Uterus (tissue), 4 donors: ENCODE data around the gene KIF5B. TPM values are rescaled to one million over a fixed set of nuclear protein-coding genes. Genes with fewer than 3 reads are reported as not detected.
"Not testable (repeated sequence)": the region's sequence is repeated elsewhere in the genome, so short reads cannot be mapped to it uniquely, and the experiment has no call there.

Source experiments
- DNase-seq, 2 donors: peaks; one replicate each; pipeline ENCODE4 v3.0.0-alpha.2; 2019 to 2020
- H3K27ac ChIP-seq, 2 donors: fragments of 200-600 bp; sonication (generic); 1 replicate in 1 of 2; 2 replicates in 1 of 2; pipeline ENCODE4 v1.5.1; 2016 to 2018
- H3K27me3 ChIP-seq, 2 donors: fragments of 200-600 bp; sonication (generic); one replicate each; pipeline ENCODE4 v1.5.1; 2018 to 2019; ENCODE audit warnings: control low read depth in 1 of 2
- H3K36me3 ChIP-seq, 2 donors: fragments of 200-600 bp; sonication (generic); one replicate each; pipeline ENCODE4 v1.5.1; 2019; ENCODE audit warnings: control low read depth in 1 of 2
- H3K4me1 ChIP-seq, 2 donors: fragments of 200-600 bp; sonication (generic); one replicate each; pipeline ENCODE4 v1.5.1; 2018 to 2019; ENCODE audit warnings: control low read depth in 1 of 2
- H3K4me3 ChIP-seq, 2 donors: fragments of 200-600 bp; sonication (generic); 1 replicate in 1 of 2; 2 replicates in 1 of 2; pipeline ENCODE4 v1.5.1; 2018 to 2019; ENCODE audit warnings: mild to moderate bottlenecking in 1 of 2
- H3K9me3 ChIP-seq, 2 donors: fragments of 200-600 bp; sonication (generic); one replicate each; pipeline ENCODE4 v1.5.1; 2019; ENCODE audit warnings: control low read depth in 1 of 2
- CTCF ChIP-seq, 4 experiments: fragments of 200-600 bp in 2 of 4; fragments of 450-650 bp in 2 of 4; sonication (generic) in 2 of 4; IDR thresholded peaks; one replicate each; pipeline ENCODE4 v1.5.1; 2016 to 2019; ENCODE audit warnings: antibody characterized with exemption in 4 of 4, mild to moderate bottlenecking in 2 of 4, moderate library complexity in 1 of 4
- POLR2A ChIP-seq, 2 donors: fragments of 450-650 bp; IDR thresholded peaks; one replicate each; pipeline ENCODE4 v1.6.1; 2016; ENCODE audit warnings: antibody characterized with exemption in 2 of 2, mild to moderate bottlenecking in 1 of 2, moderate library complexity in 1 of 2
- intact Hi-C: fragments of 100-400 bp; cut with DNase I; formaldehyde crosslinking; loops from one replicate; pipeline ENCODE4 v1.15.1; 2023; ENCODE audit warnings: low total_unique reads
- total RNA-seq, 4 donors: library from RNA; depleted of rRNA in 3 of 4; stranded (reverse); fragments of >200 nt in 3 of 4; gene quantifications; one replicate each; pipeline versions ENCODE4 v1.1.0 to v1.2.4, GENCODE V29; 2014 to 2023
- donor health status: DM: yes; HTN: yes; CAD: no.

The KIF5B gene
- total RNA-seq, 4 donors from 2014 or later: 84.0 to 156 (median 106) TPM

DNA sequence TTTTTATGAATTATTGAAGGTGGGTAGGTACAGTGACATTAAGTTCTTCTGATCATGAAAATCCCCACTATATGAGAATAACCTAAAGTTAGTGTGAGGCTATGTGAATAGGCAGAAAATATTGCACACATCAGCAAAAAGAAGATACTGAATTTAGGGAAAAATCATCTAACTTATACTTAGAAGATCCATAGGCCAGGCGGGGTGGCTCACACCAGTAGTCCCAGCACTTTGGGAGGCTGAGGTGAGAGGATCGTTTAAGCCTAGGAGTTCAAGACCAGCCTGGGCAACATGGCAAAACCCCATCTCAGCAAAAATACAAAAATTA is 78.1 kb downstream of the KIF5B start:
- no peak overlapping the region for H3K4me3 ChIP-seq
- no peaks in the 10 kb centered on the region for H3K36me3 ChIP-seq
- no peak overlapping the region for H3K27ac ChIP-seq
- intact Hi-C loops: no loop called here
- H3K4me1 ChIP-seq: no peaks in the 10 kb centered on the region
- H3K9me3 ChIP-seq: no peaks in the 10 kb centered on the region
- TF ChIP-seq POLR2A (IDR thresholded peaks at IDR 0.05) (no peak), CTCF (IDR thresholded peaks at IDR 0.05) (no peak)
- DNase-seq: no peak
- no peaks in the 10 kb centered on the region for H3K27me3 ChIP-seq

- TF ChIP-seq CTCF (IDR thresholded peaks at IDR 0.05) (no peak), POLR2A (IDR thresholded peaks at IDR 0.05) (no peak)
- Histone ChIP-seq H3K36me3 (no peaks in the 10 kb centered on the region), H3K27ac (no peak overlapping the region), H3K4me1 (no peaks in the 10 kb centered on the region), H3K27me3 (no peaks in the 10 kb centered on the region), H3K9me3 (no peaks in the 10 kb centered on the region), H3K4me3 (no peak overlapping the region)
- DNase-seq: no peak
- intact Hi-C loops: no loop called here
These were observed 78.6 kb downstream of the KIF5B start for GRCh38 chr10:31977440-31978155.

DNA sequence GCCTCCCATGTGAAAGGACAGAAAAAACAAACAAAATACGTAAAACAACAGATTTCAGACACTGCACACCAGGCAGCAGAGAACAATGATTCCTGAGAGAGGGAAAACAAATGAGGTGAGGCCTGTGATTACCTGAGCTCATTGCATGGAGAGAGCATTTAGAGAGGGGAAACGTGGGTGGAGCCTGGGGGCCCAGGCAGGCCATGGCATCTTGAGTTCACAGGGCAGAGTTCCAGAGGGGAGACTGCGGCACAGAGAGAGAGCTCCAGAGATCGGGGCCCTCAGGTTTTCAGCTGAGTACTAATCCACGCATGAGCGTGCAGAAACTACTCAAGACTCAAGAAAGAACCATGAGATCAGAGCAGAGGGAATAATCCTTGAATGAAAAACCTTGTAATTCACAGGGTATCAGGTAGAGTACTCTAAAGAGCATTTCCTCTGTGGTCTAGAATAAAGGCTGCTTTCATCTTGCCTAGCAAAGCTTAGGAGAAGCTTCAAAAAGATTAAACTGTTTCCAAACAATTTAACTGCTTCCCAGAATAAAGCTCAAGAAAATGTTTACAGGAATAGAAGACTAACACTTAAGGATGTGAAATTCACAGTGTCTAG is 81.0 kb downstream of the KIF5B start:
- Histone ChIP-seq H3K4me1 (no peaks in the 10 kb centered on the region), H3K4me3 (no peak overlapping the region), H3K9me3 (no peaks in the 10 kb centered on the region), H3K36me3 (no peaks in the 10 kb centered on the region), H3K27ac (no peak overlapping the region), H3K27me3 (no peaks in the 10 kb centered on the region)
- no peak for DNase-seq
- intact Hi-C loops: no loop called here
- TF ChIP-seq POLR2A (IDR thresholded peaks at IDR 0.05) (no peak), CTCF (IDR thresholded peaks at IDR 0.05) (no peak)

GRCh38 chr10:31974434-31975124 is 81.6 kb downstream of the KIF5B start:
- Histone ChIP-seq H3K27me3 (no peaks in the 10 kb centered on the region), H3K9me3 (no peaks in the 10 kb centered on the region), H3K4me3 (no peak overlapping the region), H3K4me1 (no peaks in the 10 kb centered on the region), H3K36me3 (no peaks in the 10 kb centered on the region), H3K27ac (no peak overlapping the region)
- intact Hi-C loops: no loop called here
- no peak for DNase-seq
- TF ChIP-seq POLR2A (IDR thresholded peaks at IDR 0.05) (no peak), CTCF (IDR thresholded peaks at IDR 0.05) (no peak)

- TF ChIP-seq POLR2A (IDR thresholded peaks at IDR 0.05) (no peak), CTCF (IDR thresholded peaks at IDR 0.05) (no peak)
- H3K36me3 ChIP-seq: no peaks in the 10 kb centered on the region
- DNase-seq: no peak
- H3K4me3 ChIP-seq: no peak overlapping the region
- intact Hi-C loops: no loop called here
- no peaks in the 10 kb centered on the region for H3K27me3 ChIP-seq
- H3K9me3 ChIP-seq: no peaks in the 10 kb centered on the region
- H3K4me1 ChIP-seq: no peaks in the 10 kb centered on the region
- H3K27ac ChIP-seq: no peak overlapping the region
These were observed 83.6 kb downstream of the KIF5B start for GRCh38 chr10:31972519-31973041.

- H3K9me3 ChIP-seq, H3K27me3 ChIP-seq, intact Hi-C loops, H3K27ac ChIP-seq, H3K4me1 ChIP-seq, H3K36me3 ChIP-seq, DNase-seq, H3K4me3 ChIP-seq: not testable (repeated sequence)
These were observed 86.4 kb downstream of the KIF5B start for GRCh38 chr10:31969847-31970246.
